ENCODE data around the gene PIGBOS1. TPM values are rescaled to one million over a fixed set of nuclear protein-coding genes. Genes with fewer than 3 reads are reported as not detected.
"Not testable (repeated sequence)": the region's sequence is repeated elsewhere in the genome, so short reads cannot be mapped to it uniquely, and the experiment has no call there.

Gene PIGBOS1
- total and polyA plus RNA-seq, 8 donors, result 9.8 to 20.2 (median 15.5) TPM

- Histone ChIP-seq H3K36me3 (no peaks in the 10 kb centered on the region), H3K9me3 (no peaks in the 10 kb centered on the region), H3K4me3 (no peak overlapping the region), H3K4me1 (peaks cover 39 to 100% of the 10 kb centered on the region in 2 donors), H3K27me3 (no peaks in the 10 kb centered on the region), H3K27ac (peak overlapping the region; percentile 75 to 82)
- peak in 2 of 4 donors; percentile 51 to 60 for DNase-seq
- intact Hi-C loops (cut with DNase I), result no loop called here
- peak; percentile 80 for ATAC-seq
- TF ChIP-seq CTCF (IDR thresholded peaks at IDR 0.05), result no peak
Observed at GRCh38 chr15:55283379-55284147, 35.4 kb downstream of the PIGBOS1 start.

GRCh38 chr15:55282284-55282833 lies 36.6 kb downstream of the PIGBOS1 start:
- TF ChIP-seq CTCF (IDR thresholded peaks at IDR 0.05), result no peak
- peaks cover 39 to 98% of the 10 kb centered on the region in 2 donors for H3K4me1 ChIP-seq
- no peaks in the 10 kb centered on the region for H3K9me3 ChIP-seq
- ATAC-seq (peak; percentile 42), DNase-seq (no peak)
- peak overlapping the region in 1 of 2 donors; percentile 5 for H3K4me3 ChIP-seq
- intact Hi-C loops (cut with DNase I), result no loop called here
- H3K36me3 ChIP-seq, result no peaks in the 10 kb centered on the region
- peak overlapping the region; percentile 75 to 82 for H3K27ac ChIP-seq
- H3K27me3 ChIP-seq, result no peaks in the 10 kb centered on the region

- Histone ChIP-seq H3K36me3 (no peaks in the 10 kb centered on the region), H3K27ac (peak overlapping the region; percentile 75 to 82), H3K27me3 (no peaks in the 10 kb centered on the region), H3K4me1 (peaks cover 39 to 98% of the 10 kb centered on the region in 2 donors), H3K9me3 (no peaks in the 10 kb centered on the region), H3K4me3 (no peak overlapping the region)
- intact Hi-C loops (cut with DNase I), result no loop called here
- ATAC-seq, result no peak
- no peak for DNase-seq
- TF ChIP-seq CTCF (IDR thresholded peaks at IDR 0.05), result no peak
Observed at GRCh38 chr15:55281517-55282228, 37.2 kb downstream of the PIGBOS1 start.

GRCh38 chr15:55280589-55280988 lies 38.3 kb downstream of the PIGBOS1 start:
- ATAC-seq; H3K4me3 ChIP-seq; H3K36me3 ChIP-seq; intact Hi-C loops (cut with DNase I); H3K9me3 ChIP-seq; DNase-seq; H3K27me3 ChIP-seq: not testable (repeated sequence)
- peaks cover 39 to 98% of the 10 kb centered on the region in 2 donors for H3K4me1 ChIP-seq
- H3K27ac ChIP-seq, result peak overlapping the region in 1 of 2 donors; percentile 82

GRCh38 chr15:55279746-55280351 lies 39.1 kb downstream of the PIGBOS1 start:
- Histone ChIP-seq H3K4me3 (no peak overlapping the region), H3K9me3 (no peaks in the 10 kb centered on the region), H3K4me1 (peaks cover 34 to 98% of the 10 kb centered on the region in 2 donors), H3K27ac (peak overlapping the region; percentile 55 to 82), H3K36me3 (no peaks in the 10 kb centered on the region), H3K27me3 (no peaks in the 10 kb centered on the region)
- no peak for TF ChIP-seq CTCF (IDR thresholded peaks at IDR 0.05)
- intact Hi-C loops (cut with DNase I), result no loop called here
- ATAC-seq (peak; percentile 53), DNase-seq (no peak)
